ENCODE data around the gene SPIRE1.

- no peak for TF ChIP-seq CTCF (IDR thresholded peaks at IDR 0.05; ENCODE audit: borderline replicate concordance, extremely low read depth, low read length, poor library complexity, severe bottlenecking)
- TF ChIP-seq EZH2 (IDR thresholded peaks at IDR 0.05; ENCODE audit: borderline replicate concordance, low read depth, low read length, severe bottlenecking) = no peak
These were observed 139.6 kb downstream of the SPIRE1 start for GRCh38 chr18:12518326-12518725.
